Measurements from ENCODE around the gene PODXL2.
"Not testable (repeated sequence)": the region's sequence is repeated elsewhere in the genome, so short reads cannot be mapped to it uniquely, and the experiment has no call there.

Gene PODXL2

GRCh38 chr3:127652246-127652995 lies 23.4 kb downstream of the PODXL2 start:
- Histone ChIP-seq H3K27ac (ENCODE audit: low read depth, low read length) (no peak overlapping the region), H3K4me3 (ENCODE audit: low read depth in 1 of 2, low read length in 2 of 2) (no peak overlapping the region), H3K9ac (ENCODE audit: low read length) (no peak overlapping the region), H3K27me3 (ENCODE audit: control insufficient read depth in 1 of 2, insufficient read depth in 2 of 2, low read length in 2 of 2) (no peaks in the 10 kb centered on the region), H3K9me3 (ENCODE audit: low read length) (no peaks in the 10 kb centered on the region), H3K36me3 (ENCODE audit: insufficient read depth, low read length) (no peaks in the 10 kb centered on the region), H3K4me1 (ENCODE audit: insufficient read depth, low read length) (peaks cover 4% of the 10 kb centered on the region)

- peaks cover 4% of the 10 kb centered on the region for H3K4me1 ChIP-seq (ENCODE audit: insufficient read depth, low read length)
- H3K27ac ChIP-seq (ENCODE audit: low read depth, low read length): no peak overlapping the region
- H3K27me3 ChIP-seq (ENCODE audit: control insufficient read depth in 1 of 2, insufficient read depth in 2 of 2, low read length in 2 of 2): no peaks in the 10 kb centered on the region
- no peaks in the 10 kb centered on the region for H3K9me3 ChIP-seq (ENCODE audit: low read length)
- H3K36me3 ChIP-seq (ENCODE audit: insufficient read depth, low read length): no peaks in the 10 kb centered on the region
- H3K9ac ChIP-seq (ENCODE audit: low read length): no peak overlapping the region
- no peak overlapping the region for H3K4me3 ChIP-seq (ENCODE audit: low read depth in 1 of 2, low read length in 2 of 2)
Observed at GRCh38 chr3:127654374-127654773, 25.4 kb downstream of the PODXL2 start.

- not testable (repeated sequence) for H3K27ac ChIP-seq (ENCODE audit: low read depth, low read length); H3K9me3 ChIP-seq (ENCODE audit: low read length); H3K4me1 ChIP-seq (ENCODE audit: insufficient read depth, low read length); H3K9ac ChIP-seq (ENCODE audit: low read length); H3K27me3 ChIP-seq (ENCODE audit: control insufficient read depth in 1 of 2, insufficient read depth in 2 of 2, low read length in 2 of 2); H3K36me3 ChIP-seq (ENCODE audit: insufficient read depth, low read length); H3K4me3 ChIP-seq (ENCODE audit: low read depth in 1 of 2, low read length in 2 of 2)
Observed at GRCh38 chr3:127654993-127655392, 26.0 kb downstream of the PODXL2 start.

- H3K36me3 ChIP-seq (ENCODE audit: insufficient read depth, low read length): no peaks in the 10 kb centered on the region
- no peak overlapping the region for H3K9ac ChIP-seq (ENCODE audit: low read length)
- H3K27ac ChIP-seq (ENCODE audit: low read depth, low read length): no peak overlapping the region
- peaks cover 4% of the 10 kb centered on the region for H3K4me1 ChIP-seq (ENCODE audit: insufficient read depth, low read length)
- H3K4me3 ChIP-seq (ENCODE audit: low read depth in 1 of 2, low read length in 2 of 2): no peak overlapping the region
- H3K27me3 ChIP-seq (ENCODE audit: control insufficient read depth in 1 of 2, insufficient read depth in 2 of 2, low read length in 2 of 2): no peaks in the 10 kb centered on the region
- H3K9me3 ChIP-seq (ENCODE audit: low read length): no peaks in the 10 kb centered on the region
Observed at GRCh38 chr3:127655641-127656040, 26.7 kb downstream of the PODXL2 start.

- Histone ChIP-seq H3K9ac (ENCODE audit: low read length) (no peak overlapping the region), H3K27ac (ENCODE audit: low read depth, low read length) (no peak overlapping the region), H3K9me3 (ENCODE audit: low read length) (no peaks in the 10 kb centered on the region), H3K36me3 (ENCODE audit: insufficient read depth, low read length) (no peaks in the 10 kb centered on the region), H3K27me3 (ENCODE audit: control insufficient read depth in 1 of 2, insufficient read depth in 2 of 2, low read length in 2 of 2) (no peaks in the 10 kb centered on the region), H3K4me3 (ENCODE audit: low read depth in 1 of 2, low read length in 2 of 2) (no peak overlapping the region), H3K4me1 (ENCODE audit: insufficient read depth, low read length) (peaks cover 4% of the 10 kb centered on the region)
Observed at GRCh38 chr3:127656906-127657305, 27.9 kb downstream of the PODXL2 start.

- Histone ChIP-seq H3K9me3 (ENCODE audit: low read length) (no peaks in the 10 kb centered on the region), H3K9ac (ENCODE audit: low read length) (no peak overlapping the region), H3K36me3 (ENCODE audit: insufficient read depth, low read length) (no peaks in the 10 kb centered on the region), H3K4me1 (ENCODE audit: insufficient read depth, low read length) (peaks cover 4% of the 10 kb centered on the region), H3K27me3 (ENCODE audit: control insufficient read depth in 1 of 2, insufficient read depth in 2 of 2, low read length in 2 of 2) (no peaks in the 10 kb centered on the region), H3K4me3 (ENCODE audit: low read depth in 1 of 2, low read length in 2 of 2) (no peak overlapping the region), H3K27ac (ENCODE audit: low read depth, low read length) (no peak overlapping the region)
Observed at GRCh38 chr3:127658234-127658633, 29.2 kb downstream of the PODXL2 start.

GRCh38 chr3:127660621-127661251 lies 31.8 kb downstream of the PODXL2 start:
- Histone ChIP-seq H3K4me3 (ENCODE audit: low read depth in 1 of 2, low read length in 2 of 2) (no peak overlapping the region), H3K9me3 (ENCODE audit: low read length) (no peaks in the 10 kb centered on the region), H3K36me3 (ENCODE audit: insufficient read depth, low read length) (no peaks in the 10 kb centered on the region), H3K27me3 (ENCODE audit: control insufficient read depth in 1 of 2, insufficient read depth in 2 of 2, low read length in 2 of 2) (no peaks in the 10 kb centered on the region), H3K27ac (ENCODE audit: low read depth, low read length) (no peak overlapping the region), H3K4me1 (ENCODE audit: insufficient read depth, low read length) (peaks cover 2% of the 10 kb centered on the region), H3K9ac (ENCODE audit: low read length) (no peak overlapping the region)

GRCh38 chr3:127661600-127661999 lies 32.6 kb downstream of the PODXL2 start:
- no peaks in the 10 kb centered on the region for H3K27me3 ChIP-seq (ENCODE audit: control insufficient read depth in 1 of 2, insufficient read depth in 2 of 2, low read length in 2 of 2)
- H3K9me3 ChIP-seq (ENCODE audit: low read length): no peaks in the 10 kb centered on the region
- no peak overlapping the region for H3K9ac ChIP-seq (ENCODE audit: low read length)
- no peaks in the 10 kb centered on the region for H3K4me1 ChIP-seq (ENCODE audit: insufficient read depth, low read length)
- no peak overlapping the region for H3K27ac ChIP-seq (ENCODE audit: low read depth, low read length)
- no peak overlapping the region for H3K4me3 ChIP-seq (ENCODE audit: low read depth in 1 of 2, low read length in 2 of 2)
- H3K36me3 ChIP-seq (ENCODE audit: insufficient read depth, low read length): no peaks in the 10 kb centered on the region

GRCh38 chr3:127662001-127662469 lies 33.0 kb downstream of the PODXL2 start:
- Histone ChIP-seq H3K9me3 (ENCODE audit: low read length) (no peaks in the 10 kb centered on the region), H3K27ac (ENCODE audit: low read depth, low read length) (no peak overlapping the region), H3K27me3 (ENCODE audit: control insufficient read depth in 1 of 2, insufficient read depth in 2 of 2, low read length in 2 of 2) (no peaks in the 10 kb centered on the region), H3K9ac (ENCODE audit: low read length) (no peak overlapping the region), H3K4me3 (ENCODE audit: low read depth in 1 of 2, low read length in 2 of 2) (no peak overlapping the region), H3K36me3 (ENCODE audit: insufficient read depth, low read length) (no peaks in the 10 kb centered on the region), H3K4me1 (ENCODE audit: insufficient read depth, low read length) (no peaks in the 10 kb centered on the region)

- Histone ChIP-seq H3K9me3 (ENCODE audit: low read length) (no peaks in the 10 kb centered on the region), H3K9ac (ENCODE audit: low read length) (no peak overlapping the region), H3K36me3 (ENCODE audit: insufficient read depth, low read length) (no peaks in the 10 kb centered on the region), H3K27me3 (ENCODE audit: control insufficient read depth in 1 of 2, insufficient read depth in 2 of 2, low read length in 2 of 2) (no peaks in the 10 kb centered on the region), H3K4me3 (ENCODE audit: low read depth in 1 of 2, low read length in 2 of 2) (no peak overlapping the region), H3K27ac (ENCODE audit: low read depth, low read length) (no peak overlapping the region), H3K4me1 (ENCODE audit: insufficient read depth, low read length) (no peaks in the 10 kb centered on the region)
Observed at GRCh38 chr3:127663151-127663550, 34.2 kb downstream of the PODXL2 start.

GRCh38 chr3:127665165-127665564 lies 36.2 kb downstream of the PODXL2 start:
- H3K36me3 ChIP-seq (ENCODE audit: insufficient read depth, low read length): no peaks in the 10 kb centered on the region
- H3K27me3 ChIP-seq (ENCODE audit: control insufficient read depth in 1 of 2, insufficient read depth in 2 of 2, low read length in 2 of 2): no peaks in the 10 kb centered on the region
- H3K4me1 ChIP-seq (ENCODE audit: insufficient read depth, low read length): no peaks in the 10 kb centered on the region
- H3K9me3 ChIP-seq (ENCODE audit: low read length): no peaks in the 10 kb centered on the region
- H3K4me3 ChIP-seq (ENCODE audit: low read depth in 1 of 2, low read length in 2 of 2): no peak overlapping the region
- no peak overlapping the region for H3K9ac ChIP-seq (ENCODE audit: low read length)
- H3K27ac ChIP-seq (ENCODE audit: low read depth, low read length): no peak overlapping the region

- Histone ChIP-seq H3K27me3 (ENCODE audit: control insufficient read depth in 1 of 2, insufficient read depth in 2 of 2, low read length in 2 of 2) (no peaks in the 10 kb centered on the region), H3K9me3 (ENCODE audit: low read length) (no peaks in the 10 kb centered on the region), H3K4me3 (ENCODE audit: low read depth in 1 of 2, low read length in 2 of 2) (no peak overlapping the region), H3K27ac (ENCODE audit: low read depth, low read length) (no peak overlapping the region), H3K9ac (ENCODE audit: low read length) (no peak overlapping the region), H3K36me3 (ENCODE audit: insufficient read depth, low read length) (no peaks in the 10 kb centered on the region), H3K4me1 (ENCODE audit: insufficient read depth, low read length) (no peaks in the 10 kb centered on the region)
Observed at GRCh38 chr3:127665586-127665985, 36.6 kb downstream of the PODXL2 start.
